AG10803 (cell line): Measurements from ENCODE around the gene SAG.

Experiments
- DNase-seq: peaks from one replicate; pipeline ENCODE4 v3.0.0; 2010; ENCODE audit warnings: low read depth
- H3K4me3 ChIP-seq: 2 replicates; pipeline ENCODE4 v1.5.1; 2011; ENCODE audit warnings: mild to moderate bottlenecking, low read length, control low read depth
- CTCF ChIP-seq: conservative IDR thresholded peaks from 2 replicates; pipeline ENCODE4 v1.5.1; 2011; ENCODE audit warnings: mild to moderate bottlenecking, low read length, control low read depth, inconsistent platforms

Gene SAG

GRCh38 chr2:233338046-233338445 is 30.4 kb downstream of the SAG start:
- no peak overlapping the region for H3K4me3 ChIP-seq
- no peak for TF ChIP-seq CTCF
- DNase-seq = no peak

- H3K4me3 ChIP-seq = no peak overlapping the region
- TF ChIP-seq CTCF = no peak
- no peak for DNase-seq
Measured at GRCh38 chr2:233338812-233339368, 31.3 kb downstream of the SAG start.

DNA sequence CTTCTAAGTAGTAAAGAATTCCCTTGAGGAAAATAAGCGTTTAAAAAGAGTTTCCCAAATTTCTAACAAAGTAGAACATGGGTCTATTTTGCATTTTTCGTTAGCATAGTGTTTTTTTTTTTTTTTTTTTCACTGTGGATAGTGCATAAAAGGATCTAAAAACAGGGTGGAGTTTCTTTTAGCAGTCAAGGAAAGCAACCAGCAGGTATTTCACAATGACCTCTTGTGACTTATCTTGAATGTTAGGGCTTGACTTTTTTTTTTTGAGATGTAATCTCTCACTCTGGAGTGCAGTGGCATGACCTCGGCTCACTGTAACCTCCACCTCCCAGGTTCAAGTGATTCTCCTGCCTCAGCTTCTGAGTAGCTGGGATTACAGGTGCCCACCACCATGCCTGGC is 31.8 kb downstream of the SAG start:
- no peak overlapping the region for H3K4me3 ChIP-seq
- no peak for TF ChIP-seq CTCF
- DNase-seq = no peak

DNA sequence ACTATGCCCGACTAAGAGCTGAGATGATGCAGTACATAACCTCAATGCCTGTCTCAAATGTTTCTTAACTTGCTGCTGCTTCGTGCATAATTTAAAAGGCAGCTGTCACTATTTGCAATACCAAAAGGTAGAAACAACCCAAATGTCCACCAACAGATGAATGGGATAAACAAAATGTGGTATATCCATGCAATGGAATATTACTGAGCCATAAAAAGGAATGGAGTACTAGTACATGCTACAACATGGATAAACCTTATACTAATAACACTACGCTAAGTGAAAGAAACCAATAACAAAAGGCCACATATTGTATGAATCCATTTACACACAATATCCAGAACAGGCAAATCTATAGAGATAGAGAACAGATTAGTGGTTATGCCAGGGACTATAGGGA is 33.7 kb downstream of the SAG start:
- no peak for DNase-seq
- TF ChIP-seq CTCF = no peak
- H3K4me3 ChIP-seq = no peak overlapping the region

- no peak for DNase-seq
- no peak for TF ChIP-seq CTCF
- H3K4me3 ChIP-seq = no peak overlapping the region
Measured at GRCh38 chr2:233342301-233342700, 34.7 kb downstream of the SAG start.

- H3K4me3 ChIP-seq = no peak overlapping the region
- no peak for DNase-seq
- TF ChIP-seq CTCF = no peak
Measured at GRCh38 chr2:233343171-233343705, 35.6 kb downstream of the SAG start.

DNA sequence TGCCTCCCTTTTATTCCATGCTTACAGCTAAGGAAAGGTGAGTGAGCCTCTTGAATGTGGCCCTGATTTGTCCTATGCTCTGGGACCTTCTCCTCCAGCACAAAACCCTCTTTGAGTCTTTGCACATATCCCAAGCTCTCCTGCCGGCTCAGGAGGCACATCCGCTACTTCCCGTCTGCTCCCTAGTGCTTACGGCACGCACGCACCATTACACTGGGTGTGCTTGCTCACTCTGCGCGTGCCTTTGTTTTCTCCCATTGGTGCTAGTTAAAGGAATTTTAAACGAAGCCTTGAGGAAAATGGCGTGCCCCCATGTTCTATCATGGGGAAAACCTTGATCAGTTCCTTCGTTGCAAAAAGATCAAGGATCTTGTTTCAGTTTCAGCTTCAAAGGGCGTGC is 38.8 kb downstream of the SAG start:
- DNase-seq = no peak
- no peak for TF ChIP-seq CTCF
- H3K4me3 ChIP-seq = no peak overlapping the region
